ENCODE measurements around the gene NAA10. TPM values are rescaled to one million over a fixed set of nuclear protein-coding genes. Genes with fewer than 3 reads are reported as not detected.
A peak's percentile ranks its signal among the peaks of the same experiment; 100 is the strongest.

The NAA10 gene
- total and polyA plus RNA-seq, 2 of the 13 experiments (the other 11 are each of a cell fraction or from before 2014, with no cell fraction given) = 49.2 to 51.7 TPM

DNA sequence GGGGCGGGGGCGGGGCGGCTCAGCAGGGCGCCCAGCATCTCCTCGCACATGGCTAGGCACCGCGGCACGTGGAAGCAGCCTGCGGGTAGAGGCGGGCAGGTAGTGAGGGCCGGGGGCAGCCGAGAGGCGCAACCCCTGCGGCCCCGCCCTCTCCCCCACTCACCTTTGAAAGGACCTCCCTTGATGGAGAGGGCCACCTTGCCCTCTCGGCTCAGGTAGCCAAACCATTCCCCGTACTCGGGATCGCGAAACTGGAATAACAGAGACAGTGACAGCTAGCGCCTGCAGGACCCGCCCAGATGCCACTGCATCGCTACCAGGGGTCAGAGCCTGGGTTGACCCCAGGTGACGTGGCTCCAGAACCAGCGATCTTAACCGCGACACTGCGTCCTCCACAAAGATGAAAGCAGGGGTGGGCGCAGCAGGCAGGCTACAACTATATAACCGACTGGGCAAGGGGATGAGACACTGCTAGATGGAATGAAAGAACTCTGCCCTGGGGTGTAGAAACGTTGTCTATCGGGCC is 552 bp upstream of the NAA10 start (continued):
- TF ChIP-seq, protein P1, sequence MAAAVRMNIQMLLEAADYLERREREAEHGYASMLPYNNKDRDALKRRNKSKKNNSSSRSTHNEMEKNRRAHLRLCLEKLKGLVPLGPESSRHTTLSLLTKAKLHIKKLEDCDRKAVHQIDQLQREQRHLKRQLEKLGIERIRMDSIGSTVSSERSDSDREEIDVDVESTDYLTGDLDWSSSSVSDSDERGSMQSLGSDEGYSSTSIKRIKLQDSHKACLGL (CRISPR knock-in tag; IDR thresholded peaks at IDR 0.05) = no peak; the same call in 1 of the 2 replicates
- TF ChIP-seq FLYWCH1 (CRISPR knock-in tag; IDR thresholded peaks at IDR 0.05) = no peak

DNA sequence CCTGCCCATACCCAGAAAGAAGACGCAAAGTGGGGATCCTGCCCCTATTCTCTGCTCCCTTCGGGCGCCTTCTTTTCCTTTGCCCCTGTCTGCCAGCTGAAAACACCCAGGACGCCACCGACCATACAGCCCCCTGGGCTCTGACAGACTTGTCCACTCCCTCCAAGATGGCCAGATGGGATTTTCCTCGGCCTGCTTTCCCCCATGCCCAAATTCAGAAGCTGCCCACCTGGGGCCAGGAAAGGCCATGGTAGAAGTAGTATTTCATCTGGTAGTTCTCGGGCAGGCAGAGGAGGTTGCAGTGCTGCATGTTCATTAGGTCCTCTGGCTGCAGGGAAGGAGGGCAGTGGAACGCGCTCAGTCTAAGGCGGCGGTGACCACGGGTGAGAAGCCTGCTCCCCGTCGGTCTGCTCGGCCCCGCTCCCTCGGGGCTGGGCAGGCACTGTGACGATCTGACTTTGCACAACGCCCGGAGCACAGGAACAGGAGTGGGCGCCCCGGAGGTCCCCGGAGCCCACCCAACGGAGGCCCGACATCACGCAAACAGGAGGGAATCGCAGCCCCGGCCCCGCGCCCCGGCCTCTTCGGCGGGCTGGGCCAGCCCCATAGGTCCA is 582 bp downstream of the NAA10 start:
- peaks cover 1 to 8% of the 10 kb centered on the region in 2 experiments; a peak in 1 of 5 replicates for H3K36me3 ChIP-seq (replicated peaks in 1 of 2; ENCODE audit: control insufficient read depth in 1 of 2, insufficient read depth in 2 of 2, low read length in 2 of 2)
- H3K27ac ChIP-seq (ENCODE audit: extremely low read length, insufficient read depth, low read length) = peak overlapping the region; percentile 40
- in situ Hi-C loops (cut with HindIII; ENCODE audit: extremely low pct_ligation_motif_present, low pct_unique_long_range_greater_than_20kb) = no loop called here
- no peaks in the 10 kb centered on the region for H4K20me1 ChIP-seq (ENCODE audit: insufficient read depth, low read length)
- intact Hi-C loops (cut with micrococcal nuclease; ENCODE audit: unreplicated experiment) = no loop called here
- H3K4me2 ChIP-seq (ENCODE audit: low read depth, low read length) = peak overlapping the region; percentile 76
- H2AFZ ChIP-seq (ENCODE audit: low read length) = no peak overlapping the region
- FAIRE-seq = no peak
- peak overlapping the region; percentile 78 for H3K9ac ChIP-seq (ENCODE audit: insufficient read depth, low read depth, low read length)
- no peaks in the 10 kb centered on the region for H3K9me3 ChIP-seq (ENCODE audit: low read length)
- ATAC-seq = no peak; the same call in 2 of the 3 replicates
- peak overlapping the region; percentile 67 to 81 (median 80) for H3K4me3 ChIP-seq (replicated peaks in 1 of 3; ENCODE audit: insufficient read depth in 1 of 3, low read depth in 2 of 3, low read length in 3 of 3)
- peaks cover 13% of the 10 kb centered on the region for H3K4me1 ChIP-seq (ENCODE audit: insufficient read depth, low read length)
- no CpG with 5 or more reads among the region's 33 CpGs for WGBS (ENCODE audit: low lambda C conversion rate)
- POLR2A ChIA-PET = interaction anchor here (1.2 to 2.6 kb wide), 5 partner anchors 8 to 207 kb away, joined by 4 to 20 read pairs (median 5); partner anchors contain the start of genes ARHGAP4 and RENBP
- CTCF ChIA-PET (ENCODE audit: low intra/inter-chr PET ratio, low total read pairs) = no interaction called here
- DNase-seq (ENCODE audit: low spot score) = no peak
- H3K79me2 ChIP-seq (ENCODE audit: insufficient read depth, low read length) = peaks cover 9% of the 10 kb centered on the region
- TSS peak; percentile 50 for BruUV-seq (replicated peaks)
- TF ChIP-seq ARNT2 (CRISPR knock-in tag; IDR thresholded peaks at IDR 0.05; ENCODE audit: low read depth) = 0 out of 2 replicates have a peak, but pooled peaks have one; percentile 16
- TF ChIP-seq, protein P2, sequence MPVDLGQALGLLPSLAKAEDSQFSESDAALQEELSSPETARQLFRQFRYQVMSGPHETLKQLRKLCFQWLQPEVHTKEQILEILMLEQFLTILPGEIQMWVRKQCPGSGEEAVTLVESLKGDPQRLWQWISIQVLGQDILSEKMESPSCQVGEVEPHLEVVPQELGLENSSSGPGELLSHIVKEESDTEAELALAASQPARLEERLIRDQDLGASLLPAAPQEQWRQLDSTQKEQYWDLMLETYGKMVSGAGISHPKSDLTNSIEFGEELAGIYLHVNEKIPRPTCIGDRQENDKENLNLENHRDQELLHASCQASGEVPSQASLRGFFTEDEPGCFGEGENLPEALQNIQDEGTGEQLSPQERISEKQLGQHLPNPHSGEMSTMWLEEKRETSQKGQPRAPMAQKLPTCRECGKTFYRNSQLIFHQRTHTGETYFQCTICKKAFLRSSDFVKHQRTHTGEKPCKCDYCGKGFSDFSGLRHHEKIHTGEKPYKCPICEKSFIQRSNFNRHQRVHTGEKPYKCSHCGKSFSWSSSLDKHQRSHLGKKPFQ (CRISPR knock-in tag; IDR thresholded peaks at IDR 0.05; ENCODE audit: insufficient replicate concordance) = no peak
- TF ChIP-seq CHD4 (IDR thresholded peaks at IDR 0.05; ENCODE audit: borderline replicate concordance, low read length) = no peak
- no peak for TF ChIP-seq AKAP8 (CRISPR knock-in tag; IDR thresholded peaks at IDR 0.05)
- TF ChIP-seq ZNF205 (CRISPR knock-in tag; IDR thresholded peaks at IDR 0.05) = no peak
- peak; percentile 30 for TF ChIP-seq AGO2 (optimal IDR thresholded peaks at IDR 0.05; ENCODE audit: low read depth, low read length)
- peak; percentile 37; the same call in 1 of the 2 replicates for TF ChIP-seq KDM2A (CRISPR knock-in tag; IDR thresholded peaks at IDR 0.05; ENCODE audit: borderline replicate concordance, low read depth)
- no peak for TF ChIP-seq PCBP1 (IDR thresholded peaks at IDR 0.05; ENCODE audit: borderline replicate concordance, low read depth, low read length)
- TF ChIP-seq, protein P3, sequence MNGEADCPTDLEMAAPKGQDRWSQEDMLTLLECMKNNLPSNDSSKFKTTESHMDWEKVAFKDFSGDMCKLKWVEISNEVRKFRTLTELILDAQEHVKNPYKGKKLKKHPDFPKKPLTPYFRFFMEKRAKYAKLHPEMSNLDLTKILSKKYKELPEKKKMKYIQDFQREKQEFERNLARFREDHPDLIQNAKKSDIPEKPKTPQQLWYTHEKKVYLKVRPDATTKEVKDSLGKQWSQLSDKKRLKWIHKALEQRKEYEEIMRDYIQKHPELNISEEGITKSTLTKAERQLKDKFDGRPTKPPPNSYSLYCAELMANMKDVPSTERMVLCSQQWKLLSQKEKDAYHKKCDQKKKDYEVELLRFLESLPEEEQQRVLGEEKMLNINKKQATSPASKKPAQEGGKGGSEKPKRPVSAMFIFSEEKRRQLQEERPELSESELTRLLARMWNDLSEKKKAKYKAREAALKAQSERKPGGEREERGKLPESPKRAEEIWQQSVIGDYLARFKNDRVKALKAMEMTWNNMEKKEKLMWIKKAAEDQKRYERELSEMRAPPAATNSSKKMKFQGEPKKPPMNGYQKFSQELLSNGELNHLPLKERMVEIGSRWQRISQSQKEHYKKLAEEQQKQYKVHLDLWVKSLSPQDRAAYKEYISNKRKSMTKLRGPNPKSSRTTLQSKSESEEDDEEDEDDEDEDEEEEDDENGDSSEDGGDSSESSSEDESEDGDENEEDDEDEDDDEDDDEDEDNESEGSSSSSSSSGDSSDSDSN (CRISPR knock-in tag; IDR thresholded peaks at IDR 0.05) = peak; percentile 36; the same call in 1 of the 2 replicates
- no peaks in the 10 kb centered on the region for H3K27me3 ChIP-seq (ENCODE audit: control insufficient read depth in 1 of 2, insufficient read depth in 2 of 2, low read length in 2 of 2)
